GM04503 (cell line): ENCODE results near the gene GRB7.
"Not testable (repeated sequence)": the region's sequence is repeated elsewhere in the genome, so short reads cannot be mapped to it uniquely, and the experiment has no call there.

Experiments used
- DNase-seq: peaks from one replicate; pipeline ENCODE4 v3.0.0-alpha.2; 2012; ENCODE audit warnings: low read depth

The GRB7 gene

DNA sequence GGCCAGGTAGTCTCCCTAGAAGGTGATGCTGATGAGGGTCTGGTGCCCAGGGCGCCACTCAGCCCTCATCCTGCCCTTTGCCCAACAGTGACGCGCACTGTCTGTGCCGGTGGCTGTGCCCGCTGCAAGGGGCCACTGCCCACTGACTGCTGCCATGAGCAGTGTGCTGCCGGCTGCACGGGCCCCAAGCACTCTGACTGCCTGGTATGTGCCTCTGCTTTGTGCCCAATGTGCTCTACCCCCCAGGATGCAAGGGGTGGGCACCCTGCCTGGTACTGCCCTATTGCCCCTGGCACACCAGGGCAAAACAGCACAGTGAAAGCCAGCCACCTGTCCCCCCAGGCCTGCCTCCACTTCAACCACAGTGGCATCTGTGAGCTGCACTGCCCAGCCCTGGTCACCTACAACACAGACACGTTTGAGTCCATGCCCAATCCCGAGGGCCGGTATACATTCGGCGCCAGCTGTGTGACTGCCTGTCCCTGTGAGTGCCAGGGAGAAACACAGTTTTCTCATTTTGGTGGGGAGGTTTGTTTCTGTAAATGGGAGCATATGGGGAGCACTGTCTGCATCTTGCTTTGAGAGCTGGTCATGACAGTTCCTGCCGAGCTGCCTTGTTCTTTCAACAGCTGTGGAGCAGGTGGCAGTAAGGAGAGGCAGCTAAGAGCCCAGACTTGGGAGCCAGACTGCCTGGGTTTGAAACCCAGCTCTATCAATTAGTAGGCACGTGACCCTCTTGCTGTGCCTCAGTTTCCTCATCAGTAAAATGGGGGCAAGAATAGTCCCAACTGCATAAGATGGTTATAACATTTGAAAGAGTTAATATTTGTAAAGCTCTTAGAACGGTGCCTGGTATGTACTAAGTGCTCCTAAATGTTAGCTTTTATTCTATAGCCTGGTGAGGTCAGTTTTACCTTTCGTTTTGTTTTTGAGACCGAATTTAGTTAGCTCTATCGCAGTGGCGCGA is 27.5 kb upstream of the GRB7 start:
- no peak for DNase-seq

DNA sequence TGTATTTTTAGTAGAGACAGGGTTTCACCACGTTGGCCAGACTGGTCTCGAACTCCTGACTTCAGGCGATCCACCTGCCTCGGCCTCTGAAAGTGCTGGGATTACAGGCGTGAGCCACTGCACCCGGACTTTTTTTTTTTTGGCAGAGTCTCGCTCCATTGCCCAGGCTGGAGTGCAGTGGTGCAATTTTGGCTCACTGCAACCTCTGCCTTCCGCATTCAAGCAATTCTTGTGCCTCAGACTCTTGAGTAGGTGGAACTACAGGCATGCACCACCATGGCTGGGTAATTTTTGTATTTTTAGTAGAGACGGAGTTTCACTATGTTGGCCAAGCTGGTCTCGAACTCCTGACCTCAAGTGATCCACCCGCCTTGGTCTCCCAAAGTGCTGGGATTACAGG is 26.7 kb upstream of the GRB7 start:
- not testable (repeated sequence) for DNase-seq

- no peak for DNase-seq
These were observed 25.9 kb upstream of the GRB7 start for GRCh38 chr17:39711851-39712250.

DNA sequence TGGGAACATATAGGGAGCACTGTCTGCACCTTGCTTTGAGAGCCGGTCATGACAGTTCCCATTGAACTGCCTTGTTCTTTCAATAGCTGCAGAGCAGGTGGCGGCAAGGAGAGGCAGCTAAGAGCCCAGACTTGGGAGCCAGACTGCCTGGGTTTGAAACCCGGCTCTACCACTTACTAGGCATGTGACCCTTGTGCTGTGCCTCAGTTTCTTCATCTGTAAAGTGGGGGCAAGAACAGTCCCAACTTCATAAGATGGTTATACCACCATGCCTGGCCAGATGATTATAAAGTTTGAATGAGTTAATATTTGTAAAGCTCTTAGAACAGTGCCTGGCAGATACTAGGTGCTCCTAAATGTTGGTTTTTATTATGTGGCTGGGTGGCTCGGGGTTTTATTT is 23.5 kb upstream of the GRB7 start:
- DNase-seq, result no peak

DNA sequence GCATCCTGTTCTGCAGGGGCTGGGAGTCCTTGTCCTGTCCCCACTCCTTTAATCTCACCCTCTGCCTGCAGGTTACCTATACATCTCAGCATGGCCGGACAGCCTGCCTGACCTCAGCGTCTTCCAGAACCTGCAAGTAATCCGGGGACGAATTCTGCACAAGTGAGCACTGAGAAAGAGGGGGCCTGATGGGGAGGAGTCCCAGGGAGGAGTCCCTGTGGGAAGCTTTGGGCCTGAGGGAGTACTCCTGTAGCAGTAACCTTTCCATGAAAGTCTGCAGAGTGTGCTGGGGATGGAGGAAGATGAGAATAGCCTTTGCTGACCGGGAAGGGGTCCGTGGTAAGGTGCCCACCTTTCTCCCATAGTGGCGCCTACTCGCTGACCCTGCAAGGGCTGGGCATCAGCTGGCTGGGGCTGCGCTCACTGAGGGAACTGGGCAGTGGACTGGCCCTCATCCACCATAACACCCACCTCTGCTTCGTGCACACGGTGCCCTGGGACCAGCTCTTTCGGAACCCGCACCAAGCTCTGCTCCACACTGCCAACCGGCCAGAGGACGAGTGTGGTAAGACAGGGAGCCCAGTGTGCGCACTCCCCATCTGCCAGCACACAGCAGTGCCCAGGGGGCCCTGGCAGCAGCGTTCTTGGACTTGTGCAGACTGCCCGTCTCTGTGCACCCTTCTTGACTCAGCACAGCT is 22.2 kb upstream of the GRB7 start:
- no peak for DNase-seq

DNA sequence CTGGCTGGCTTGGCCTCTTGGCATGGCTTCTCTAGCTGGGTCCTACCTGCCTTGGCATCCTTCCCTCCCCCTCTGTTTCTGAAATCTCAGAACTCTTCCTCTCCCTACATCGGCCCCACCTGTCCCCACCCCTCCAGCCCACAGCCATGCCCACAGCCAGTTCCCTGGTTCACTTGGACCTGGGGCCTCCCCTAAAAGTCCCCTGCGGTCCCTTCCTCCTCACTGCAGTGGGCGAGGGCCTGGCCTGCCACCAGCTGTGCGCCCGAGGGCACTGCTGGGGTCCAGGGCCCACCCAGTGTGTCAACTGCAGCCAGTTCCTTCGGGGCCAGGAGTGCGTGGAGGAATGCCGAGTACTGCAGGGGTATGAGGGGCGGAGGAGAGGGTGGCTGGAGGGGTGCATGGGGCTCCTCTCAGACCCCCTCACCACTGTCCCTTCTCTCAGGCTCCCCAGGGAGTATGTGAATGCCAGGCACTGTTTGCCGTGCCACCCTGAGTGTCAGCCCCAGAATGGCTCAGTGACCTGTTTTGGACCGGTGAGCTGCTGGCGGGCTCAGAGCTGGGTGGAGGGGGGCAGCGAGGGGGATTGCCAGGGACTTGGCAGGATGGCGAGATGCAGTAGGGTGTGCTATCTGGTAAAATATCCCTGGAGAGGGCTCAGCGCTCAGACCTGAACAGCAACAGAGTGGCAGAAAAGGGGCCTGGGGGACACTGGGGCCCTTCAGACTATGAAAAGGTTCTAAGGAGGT is 21.5 kb upstream of the GRB7 start:
- no peak for DNase-seq

- DNase-seq, result no peak
These were observed 20.7 kb upstream of the GRB7 start for GRCh38 chr17:39716879-39717536.

- DNase-seq, result no peak
These were observed 20.1 kb upstream of the GRB7 start for GRCh38 chr17:39717660-39718059.

- no peak for DNase-seq
These were observed 18.0 kb upstream of the GRB7 start for GRCh38 chr17:39719563-39720355.

DNA sequence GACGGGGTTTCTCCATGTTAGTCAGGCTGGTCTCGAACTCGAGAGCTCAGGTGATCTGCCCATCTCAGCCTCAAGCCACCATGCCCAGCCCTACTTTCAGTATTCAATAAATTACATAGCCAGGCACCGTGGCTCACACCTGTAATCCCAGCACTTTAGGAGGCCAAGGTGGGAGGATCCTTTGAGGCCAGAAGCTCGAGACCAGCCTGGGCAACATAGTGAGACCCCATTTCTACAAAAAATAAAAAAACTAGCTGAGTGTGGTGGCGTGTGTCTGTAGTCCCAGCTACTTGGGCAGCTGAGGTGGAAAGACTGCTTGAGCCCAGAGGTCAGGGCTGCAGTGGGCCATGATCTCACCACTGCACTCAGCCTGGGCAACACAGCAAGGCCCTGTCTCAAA is 15.6 kb upstream of the GRB7 start:
- no peak for DNase-seq

DNA sequence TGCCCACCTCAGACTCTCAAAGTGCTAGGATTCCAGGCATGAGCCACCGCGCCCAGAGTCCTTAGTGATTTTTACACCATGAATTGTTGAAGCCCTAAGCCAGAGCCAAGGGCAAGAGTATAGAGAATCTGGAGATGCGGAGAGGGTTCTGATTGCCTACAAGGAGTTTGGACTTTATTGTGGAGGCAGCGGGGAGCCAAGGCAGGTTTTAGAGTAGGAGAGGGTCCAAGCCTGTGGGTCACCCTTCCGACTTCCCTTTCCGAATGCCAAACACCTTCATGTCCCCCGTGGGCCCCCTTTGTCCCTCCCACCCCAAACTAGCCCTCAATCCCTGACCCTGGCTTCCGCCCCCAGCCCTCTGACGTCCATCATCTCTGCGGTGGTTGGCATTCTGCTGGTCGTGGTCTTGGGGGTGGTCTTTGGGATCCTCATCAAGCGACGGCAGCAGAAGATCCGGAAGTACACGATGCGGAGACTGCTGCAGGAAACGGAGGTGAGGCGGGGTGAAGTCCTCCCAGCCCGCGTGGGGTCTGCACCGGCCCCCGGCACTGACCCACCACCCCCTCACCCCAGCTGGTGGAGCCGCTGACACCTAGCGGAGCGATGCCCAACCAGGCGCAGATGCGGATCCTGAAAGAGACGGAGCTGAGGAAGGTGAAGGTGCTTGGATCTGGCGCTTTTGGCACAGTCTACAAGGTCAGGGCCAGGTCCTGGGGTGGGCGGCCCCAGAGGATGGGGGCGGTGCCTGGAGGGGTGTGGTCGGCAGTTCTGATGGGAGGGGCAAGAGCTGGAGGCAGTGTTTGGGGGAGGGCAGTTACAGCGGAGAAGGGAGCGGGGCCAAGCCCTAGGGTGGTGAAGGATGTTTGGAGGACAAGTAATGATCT is 14.5 kb upstream of the GRB7 start:
- DNase-seq, result no peak

DNA sequence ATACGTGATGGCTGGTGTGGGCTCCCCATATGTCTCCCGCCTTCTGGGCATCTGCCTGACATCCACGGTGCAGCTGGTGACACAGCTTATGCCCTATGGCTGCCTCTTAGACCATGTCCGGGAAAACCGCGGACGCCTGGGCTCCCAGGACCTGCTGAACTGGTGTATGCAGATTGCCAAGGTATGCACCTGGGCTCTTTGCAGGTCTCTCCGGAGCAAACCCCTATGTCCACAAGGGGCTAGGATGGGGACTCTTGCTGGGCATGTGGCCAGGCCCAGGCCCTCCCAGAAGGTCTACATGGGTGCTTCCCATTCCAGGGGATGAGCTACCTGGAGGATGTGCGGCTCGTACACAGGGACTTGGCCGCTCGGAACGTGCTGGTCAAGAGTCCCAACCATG is 13.0 kb upstream of the GRB7 start:
- DNase-seq, result no peak

DNA sequence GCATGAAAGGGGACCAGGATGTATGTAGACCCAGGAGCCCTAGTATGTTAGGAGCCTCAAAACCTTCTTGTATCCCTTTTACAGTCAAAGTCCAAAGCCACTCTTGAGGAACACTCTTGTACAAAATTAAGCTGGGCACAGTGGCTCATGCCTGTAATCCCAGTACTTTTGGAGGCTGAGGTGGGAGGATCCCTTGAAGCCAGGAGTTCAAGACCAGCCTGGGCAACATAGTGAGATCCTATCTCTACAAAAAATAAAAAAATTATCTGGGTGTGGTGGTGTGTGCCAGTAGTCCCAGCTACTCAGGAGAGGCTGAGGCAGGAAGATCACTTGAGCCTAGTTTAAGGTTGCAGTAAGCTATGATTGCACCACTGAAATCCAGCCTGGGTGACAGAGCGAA is 11.8 kb upstream of the GRB7 start:
- not testable (repeated sequence) for DNase-seq

DNA sequence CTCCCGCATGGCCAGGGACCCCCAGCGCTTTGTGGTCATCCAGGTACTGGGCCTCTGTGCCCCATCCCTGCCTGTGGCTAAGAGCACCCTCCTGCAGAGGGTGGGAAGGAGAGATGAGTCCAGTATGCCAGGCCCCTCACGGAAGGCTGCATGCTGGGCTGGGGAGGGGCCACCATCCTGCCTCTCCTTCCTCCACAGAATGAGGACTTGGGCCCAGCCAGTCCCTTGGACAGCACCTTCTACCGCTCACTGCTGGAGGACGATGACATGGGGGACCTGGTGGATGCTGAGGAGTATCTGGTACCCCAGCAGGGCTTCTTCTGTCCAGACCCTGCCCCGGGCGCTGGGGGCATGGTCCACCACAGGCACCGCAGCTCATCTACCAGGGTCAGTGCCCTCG is 11.1 kb upstream of the GRB7 start:
- DNase-seq, result no peak

DNA sequence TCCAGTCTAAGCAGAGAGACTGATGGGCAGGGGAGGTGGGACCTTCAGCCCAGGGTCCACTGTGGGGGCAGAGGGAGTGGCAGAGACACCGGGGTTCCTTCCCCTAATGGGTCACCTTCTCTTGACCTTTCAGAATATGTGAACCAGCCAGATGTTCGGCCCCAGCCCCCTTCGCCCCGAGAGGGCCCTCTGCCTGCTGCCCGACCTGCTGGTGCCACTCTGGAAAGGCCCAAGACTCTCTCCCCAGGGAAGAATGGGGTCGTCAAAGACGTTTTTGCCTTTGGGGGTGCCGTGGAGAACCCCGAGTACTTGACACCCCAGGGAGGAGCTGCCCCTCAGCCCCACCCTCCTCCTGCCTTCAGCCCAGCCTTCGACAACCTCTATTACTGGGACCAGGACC is 10.2 kb upstream of the GRB7 start:
- no peak for DNase-seq

GRCh38 chr17:39729280-39729851 is 8.4 kb upstream of the GRB7 start:
- no peak for DNase-seq

GRCh38 chr17:39730095-39730921 is 7.4 kb upstream of the GRB7 start, which contains the start of gene MIEN1:
Gene MIEN1 (minus strand): TSS chr17:39730532. CDS start chr17:39730495, 37 bp downstream.
- DNase-seq, result peak; percentile 15

GRCh38 chr17:39732586-39732985 is 5.2 kb upstream of the GRB7 start:
- DNase-seq, result no peak

DNA sequence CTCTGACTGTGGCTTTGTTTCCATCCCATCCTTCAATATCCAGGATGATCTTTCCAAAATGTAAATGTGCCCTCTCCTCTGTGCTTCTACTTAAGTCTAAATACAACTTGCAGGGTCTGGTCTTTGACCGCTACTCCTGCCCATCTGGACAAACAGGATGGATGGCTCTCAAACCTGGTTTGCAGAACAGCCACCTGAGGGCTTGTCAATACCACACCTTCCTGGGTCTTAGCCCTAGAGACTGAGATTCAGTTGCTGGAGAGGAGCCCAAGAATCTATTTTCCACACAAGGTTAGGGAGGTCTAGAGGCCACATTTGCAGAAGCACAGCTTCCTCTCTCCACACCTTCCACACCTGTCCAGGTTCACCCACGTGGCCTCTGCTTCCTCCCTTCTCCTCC is 1.9 kb upstream of the GRB7 start:
- DNase-seq, result no peak
